Measurements from ENCODE around the gene COL2A1. TPM values are rescaled to one million over a fixed set of nuclear protein-coding genes. Genes with fewer than 3 reads are reported as not detected.

COL2A1 gene
- total and polyA plus RNA-seq, 9 donors: 0.05 to 1.5 (median 1.1) TPM; not detected in 1

DNA sequence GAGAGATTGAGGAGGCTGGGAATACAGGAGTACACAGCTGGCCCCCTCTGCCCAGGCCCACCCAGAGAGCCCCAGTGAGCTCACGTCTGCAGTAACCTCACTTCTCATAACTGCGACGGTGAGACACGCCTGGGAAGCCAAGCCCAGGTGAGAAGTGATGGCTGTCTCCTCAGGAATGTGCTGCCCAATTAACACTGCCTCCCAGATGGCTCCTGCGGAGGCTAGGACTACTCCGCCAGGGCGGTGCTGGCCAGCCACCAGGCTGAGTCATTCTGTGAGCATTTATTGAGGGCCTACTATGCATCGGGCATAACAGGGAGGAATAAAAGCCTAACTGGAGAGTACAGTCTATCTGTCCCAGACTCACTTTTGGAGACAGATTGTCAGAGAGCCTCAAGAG lies 50.2 kb downstream of the COL2A1 start:
- H3K27me3 ChIP-seq: no peaks in the 10 kb centered on the region
- H3K4me1 ChIP-seq (ENCODE audit: insufficient read depth): no peaks in the 10 kb centered on the region
- no peak overlapping the region for H3K4me3 ChIP-seq
- no peaks in the 10 kb centered on the region for H3K36me3 ChIP-seq
- no peak for DNase-seq
- no peaks in the 10 kb centered on the region for H3K9me3 ChIP-seq
- TF ChIP-seq EP300 (IDR thresholded peaks at IDR 0.05): no peak
- TF ChIP-seq, protein P1, sequence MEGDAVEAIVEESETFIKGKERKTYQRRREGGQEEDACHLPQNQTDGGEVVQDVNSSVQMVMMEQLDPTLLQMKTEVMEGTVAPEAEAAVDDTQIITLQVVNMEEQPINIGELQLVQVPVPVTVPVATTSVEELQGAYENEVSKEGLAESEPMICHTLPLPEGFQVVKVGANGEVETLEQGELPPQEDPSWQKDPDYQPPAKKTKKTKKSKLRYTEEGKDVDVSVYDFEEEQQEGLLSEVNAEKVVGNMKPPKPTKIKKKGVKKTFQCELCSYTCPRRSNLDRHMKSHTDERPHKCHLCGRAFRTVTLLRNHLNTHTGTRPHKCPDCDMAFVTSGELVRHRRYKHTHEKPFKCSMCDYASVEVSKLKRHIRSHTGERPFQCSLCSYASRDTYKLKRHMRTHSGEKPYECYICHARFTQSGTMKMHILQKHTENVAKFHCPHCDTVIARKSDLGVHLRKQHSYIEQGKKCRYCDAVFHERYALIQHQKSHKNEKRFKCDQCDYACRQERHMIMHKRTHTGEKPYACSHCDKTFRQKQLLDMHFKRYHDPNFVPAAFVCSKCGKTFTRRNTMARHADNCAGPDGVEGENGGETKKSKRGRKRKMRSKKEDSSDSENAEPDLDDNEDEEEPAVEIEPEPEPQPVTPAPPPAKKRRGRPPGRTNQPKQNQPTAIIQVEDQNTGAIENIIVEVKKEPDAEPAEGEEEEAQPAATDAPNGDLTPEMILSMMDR (IDR thresholded peaks at IDR 0.05): no peak
- no peak for TF ChIP-seq POLR2A (IDR thresholded peaks at IDR 0.05)
- intact Hi-C loops (cut with DNase I): no loop called here
- no peak overlapping the region for H3K27ac ChIP-seq
- WGBS, 3 donors: 92 to 96% (median 95%) methylated on average over 8 of the region's 8 CpGs

GRCh38 chr12:47950856-47951468 lies 53.3 kb downstream of the COL2A1 start:
- no peaks in the 10 kb centered on the region for H3K9me3 ChIP-seq
- no peak for TF ChIP-seq EP300 (IDR thresholded peaks at IDR 0.05)
- TF ChIP-seq, protein P1 (IDR thresholded peaks at IDR 0.05): no peak
- no peak for TF ChIP-seq POLR2A (IDR thresholded peaks at IDR 0.05)
- WGBS, 3 donors: 81 to 86% (median 85%) methylated on average over 8 of the region's 8 CpGs
- intact Hi-C loops (cut with DNase I): no loop called here
- no peaks in the 10 kb centered on the region for H3K27me3 ChIP-seq
- peaks cover 9% of the 10 kb centered on the region for H3K4me1 ChIP-seq (ENCODE audit: insufficient read depth)
- no peak overlapping the region for H3K27ac ChIP-seq
- H3K36me3 ChIP-seq: no peaks in the 10 kb centered on the region
- no peak for DNase-seq
- H3K4me3 ChIP-seq: no peak overlapping the region

- TF ChIP-seq POLR2A (IDR thresholded peaks at IDR 0.05): no peak
- TF ChIP-seq, protein P1 (IDR thresholded peaks at IDR 0.05): peak; percentile 47 to 56 (median 51)
- H3K27ac ChIP-seq: no peak overlapping the region
- peak; percentile 71 to 83 (median 73) for DNase-seq
- no peak overlapping the region for H3K4me3 ChIP-seq
- H3K9me3 ChIP-seq: no peaks in the 10 kb centered on the region
- H3K4me1 ChIP-seq (ENCODE audit: insufficient read depth): peaks cover 10% of the 10 kb centered on the region
- H3K27me3 ChIP-seq: no peaks in the 10 kb centered on the region
- no peaks in the 10 kb centered on the region for H3K36me3 ChIP-seq
- intact Hi-C loops (cut with DNase I): loop anchor here in 1 of 4 donors (10.0 kb wide), 1 partner anchor 105 kb away; no protein-coding TSS in a partner anchor
- 55 to 59% (median 59%) methylated on average over 32 of the region's 32 CpGs for WGBS, 3 donors
These were observed 54.6 kb downstream of the COL2A1 start for GRCh38 chr12:47949441-47950341.

DNA sequence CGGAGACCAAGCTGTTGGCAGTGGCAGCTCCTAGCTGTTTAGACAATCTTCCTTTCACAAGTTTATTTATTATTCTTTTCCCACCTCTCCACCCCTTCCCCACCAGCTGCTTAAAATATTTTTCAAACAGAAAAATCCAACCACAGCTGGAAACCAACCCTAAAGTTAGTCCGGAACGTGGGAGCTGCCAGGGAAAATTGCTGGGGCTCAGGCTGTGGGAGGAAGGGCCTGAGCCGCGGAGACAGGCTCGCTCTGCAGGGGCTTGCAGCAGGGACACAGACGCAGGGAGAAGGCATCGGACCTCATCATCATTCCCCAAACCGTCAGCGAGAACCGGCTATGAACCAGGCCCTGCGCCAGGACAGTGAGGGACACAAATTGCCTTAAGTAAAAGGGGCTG lies 56.9 kb downstream of the COL2A1 start:
- no peaks in the 10 kb centered on the region for H3K9me3 ChIP-seq
- H3K27ac ChIP-seq: no peak overlapping the region
- DNase-seq: peak in 2 of 5 donors; percentile 33 to 47
- no peaks in the 10 kb centered on the region for H3K36me3 ChIP-seq
- intact Hi-C loops (cut with DNase I): loop anchor here in 1 of 4 donors (10.0 kb wide), 1 partner anchor 103 kb away; no protein-coding TSS in a partner anchor
- H3K4me3 ChIP-seq: no peak overlapping the region
- peaks cover 10% of the 10 kb centered on the region for H3K4me1 ChIP-seq (ENCODE audit: insufficient read depth)
- no peaks in the 10 kb centered on the region for H3K27me3 ChIP-seq
- no peak for TF ChIP-seq EP300 (IDR thresholded peaks at IDR 0.05)
- TF ChIP-seq, protein P1 (IDR thresholded peaks at IDR 0.05): no peak
- no peak for TF ChIP-seq POLR2A (IDR thresholded peaks at IDR 0.05)
- 7 to 13% (median 13%) methylated on average over 12 of the region's 12 CpGs for WGBS, 3 donors
